ENCODE data around the gene NEDD8. TPM values are rescaled to one million over a fixed set of nuclear protein-coding genes. Genes with fewer than 3 reads are reported as not detected.

NEDD8 gene
- total RNA-seq, 2 donors from 2014 or later = 126 to 150 TPM

DNA sequence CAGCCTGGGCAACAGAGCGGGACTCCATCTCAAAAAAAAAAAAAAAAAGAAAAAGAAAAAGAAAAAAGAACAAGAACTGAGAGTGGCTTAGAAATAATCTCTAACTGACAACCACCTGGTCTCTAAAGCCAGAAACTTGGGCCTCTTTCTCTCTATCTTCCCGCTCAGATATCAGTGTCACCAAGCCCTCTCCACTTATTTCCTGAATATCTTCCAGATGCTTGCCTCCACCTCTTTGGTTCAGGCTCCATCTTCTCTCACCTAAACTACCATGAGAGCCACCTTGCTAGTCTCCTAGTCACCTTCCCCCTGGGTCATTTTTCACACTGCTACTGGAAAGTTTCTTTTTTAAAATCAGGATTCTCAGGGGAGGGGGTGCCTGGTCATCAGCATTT is 35.1 kb downstream of the NEDD8 start:
- Histone ChIP-seq H3K36me3 (no peaks in the 10 kb centered on the region), H3K9me3 (no peaks in the 10 kb centered on the region), H3K9ac (ENCODE audit: low read depth in 2 of 2, low read length in 2 of 2) (no peak overlapping the region), H3K4me1 (peaks cover 4% of the 10 kb centered on the region), H3K4me3 (no peak overlapping the region), H3K27me3 (no peaks in the 10 kb centered on the region), H3K27ac (no peak overlapping the region)
- intact Hi-C loops (cut with DNase I) = no loop called here
- DNase-seq = no peak
- TF ChIP-seq, protein P1, sequence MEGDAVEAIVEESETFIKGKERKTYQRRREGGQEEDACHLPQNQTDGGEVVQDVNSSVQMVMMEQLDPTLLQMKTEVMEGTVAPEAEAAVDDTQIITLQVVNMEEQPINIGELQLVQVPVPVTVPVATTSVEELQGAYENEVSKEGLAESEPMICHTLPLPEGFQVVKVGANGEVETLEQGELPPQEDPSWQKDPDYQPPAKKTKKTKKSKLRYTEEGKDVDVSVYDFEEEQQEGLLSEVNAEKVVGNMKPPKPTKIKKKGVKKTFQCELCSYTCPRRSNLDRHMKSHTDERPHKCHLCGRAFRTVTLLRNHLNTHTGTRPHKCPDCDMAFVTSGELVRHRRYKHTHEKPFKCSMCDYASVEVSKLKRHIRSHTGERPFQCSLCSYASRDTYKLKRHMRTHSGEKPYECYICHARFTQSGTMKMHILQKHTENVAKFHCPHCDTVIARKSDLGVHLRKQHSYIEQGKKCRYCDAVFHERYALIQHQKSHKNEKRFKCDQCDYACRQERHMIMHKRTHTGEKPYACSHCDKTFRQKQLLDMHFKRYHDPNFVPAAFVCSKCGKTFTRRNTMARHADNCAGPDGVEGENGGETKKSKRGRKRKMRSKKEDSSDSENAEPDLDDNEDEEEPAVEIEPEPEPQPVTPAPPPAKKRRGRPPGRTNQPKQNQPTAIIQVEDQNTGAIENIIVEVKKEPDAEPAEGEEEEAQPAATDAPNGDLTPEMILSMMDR (IDR thresholded peaks at IDR 0.05) = no peak

DNA sequence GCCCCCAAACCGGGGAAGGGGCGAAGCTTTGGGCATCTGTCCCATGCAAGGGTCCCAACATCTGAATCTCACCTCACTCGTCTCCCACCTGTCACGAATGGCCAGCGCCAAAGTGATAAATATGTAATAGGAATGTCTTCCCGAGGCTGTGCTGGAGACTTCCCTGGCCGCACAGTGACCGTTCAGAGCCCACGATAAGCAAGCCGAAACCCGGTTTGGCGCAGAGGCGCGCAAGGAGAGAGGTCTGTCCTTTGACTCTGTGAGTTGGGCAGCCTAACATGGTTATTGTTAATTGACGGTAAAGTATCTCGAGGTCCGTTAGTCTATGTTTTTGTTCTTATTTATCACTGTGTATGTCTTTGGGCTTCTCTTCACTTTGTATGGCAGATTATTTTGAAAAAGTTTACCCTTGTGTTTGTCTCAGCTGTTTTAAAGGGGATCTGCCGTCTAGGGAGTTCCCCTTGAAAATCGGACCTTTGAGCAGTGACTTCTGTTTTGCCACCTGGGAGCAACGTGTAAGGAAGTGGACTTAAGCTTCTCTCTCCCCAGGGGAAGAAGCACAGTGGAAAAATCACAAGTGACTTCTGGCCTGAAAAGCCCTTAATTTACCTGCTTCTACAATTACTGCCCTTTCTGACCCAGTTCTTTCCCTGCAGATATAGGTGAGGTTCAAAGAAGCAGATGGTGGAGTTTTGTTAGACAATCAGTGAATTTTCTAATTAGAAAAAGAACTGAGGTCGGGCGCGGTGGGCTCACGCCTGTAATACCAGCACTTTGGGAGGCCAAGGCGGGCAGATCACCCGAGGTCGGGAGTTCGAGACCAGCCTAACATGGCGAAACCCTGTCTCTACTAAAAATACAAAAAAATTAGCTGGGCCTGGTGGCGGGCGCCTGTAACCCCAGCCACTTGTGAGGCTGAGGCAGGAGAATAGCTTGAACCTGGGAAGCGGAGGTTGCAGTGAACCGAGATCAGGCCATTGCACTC is 35.8 kb downstream of the NEDD8 start:
- Histone ChIP-seq H3K9ac (ENCODE audit: low read depth in 2 of 2, low read length in 2 of 2) (peak overlapping the region; percentile 73 to 78), H3K9me3 (no peaks in the 10 kb centered on the region), H3K27me3 (no peaks in the 10 kb centered on the region), H3K27ac (peak overlapping the region; percentile 94), H3K4me1 (peaks cover 4% of the 10 kb centered on the region), H3K36me3 (no peaks in the 10 kb centered on the region), H3K4me3 (peak overlapping the region; percentile 96)
- intact Hi-C loops (cut with DNase I) = no loop called here
- TF ChIP-seq, protein P1 (IDR thresholded peaks at IDR 0.05) = no peak
- DNase-seq = no peak

DNA sequence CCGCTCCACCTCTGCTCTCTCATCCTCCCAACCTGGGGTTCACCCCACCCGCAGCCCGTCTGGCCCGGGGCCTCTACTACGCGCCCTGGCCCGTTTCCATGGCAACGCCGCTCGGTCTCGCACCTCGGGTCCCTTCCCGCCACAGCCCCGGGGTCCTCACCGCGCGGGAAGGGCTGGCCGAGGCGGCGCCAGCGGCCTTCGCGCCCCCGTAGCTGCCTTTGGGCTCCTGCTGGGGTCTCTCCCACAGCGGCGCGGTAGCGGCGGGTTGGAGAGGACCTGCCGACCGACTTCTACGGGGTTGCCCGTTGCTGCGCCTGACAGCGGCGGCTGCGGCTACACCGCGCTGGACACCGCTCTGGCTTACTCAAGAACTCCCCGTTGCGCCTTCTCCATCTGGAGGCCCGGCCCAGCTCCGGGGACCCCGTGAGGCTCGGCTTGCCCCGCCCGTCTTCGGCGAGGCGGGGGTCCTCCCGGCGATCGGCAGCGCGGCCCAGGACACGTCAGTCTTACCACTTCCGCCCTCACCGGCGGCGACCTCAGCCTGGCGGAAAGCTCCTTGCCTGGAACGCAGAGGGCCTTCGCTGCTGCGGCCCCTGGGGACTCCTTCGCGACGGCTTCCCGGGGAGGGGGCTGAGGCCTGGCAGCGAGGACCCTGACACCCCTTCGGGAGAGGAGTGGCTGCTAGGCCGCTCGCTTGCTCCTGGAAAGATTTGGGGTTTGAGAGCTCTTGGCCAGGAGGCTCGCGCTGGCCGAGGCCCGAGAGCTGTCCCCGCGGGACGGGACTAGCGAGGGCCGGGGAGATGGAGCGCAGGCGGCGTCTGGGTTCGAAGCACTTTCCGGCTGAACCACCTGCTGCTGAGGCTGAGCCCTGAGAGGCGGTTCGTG is 36.7 kb downstream of the NEDD8 start, which contains the start of gene TM9SF1:
TSS of gene TM9SF1 (minus strand) at position 256 of the 885 bp plus-strand sequence. CDS start 422 bp downstream, outside the sequence.
- Histone ChIP-seq H3K9ac (ENCODE audit: low read depth in 2 of 2, low read length in 2 of 2) (peak within 1 kb of the TSS; percentile 73 to 78), H3K27ac (peak within 1 kb of the TSS; percentile 94), H3K4me3 (peak within 1 kb of the TSS; percentile 96), H3K4me1 (peaks cover 4% of the 10 kb centered on the region), H3K27me3 (no peaks in the 10 kb centered on the region), H3K36me3 (no peaks in the 10 kb centered on the region), H3K9me3 (no peaks in the 10 kb centered on the region)
- TF ChIP-seq, protein P1 (IDR thresholded peaks at IDR 0.05) = no peak
- peak; percentile 87 for DNase-seq
- intact Hi-C loops (cut with DNase I) = no loop called here

DNA sequence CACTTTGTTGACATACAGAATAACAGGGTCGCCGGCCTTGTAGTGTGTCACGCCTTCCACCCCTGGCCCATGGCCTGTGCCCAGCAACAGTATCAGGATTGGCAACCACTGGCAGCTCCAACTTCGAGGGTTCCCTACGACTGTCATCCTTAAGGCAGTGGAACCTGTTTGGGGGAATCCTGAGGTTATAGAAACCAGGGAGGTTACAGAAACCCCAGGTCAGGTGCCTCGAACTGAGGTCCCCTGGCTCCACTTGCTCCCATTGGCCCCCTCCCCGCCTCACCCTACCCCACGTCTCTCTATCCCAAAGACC is 37.3 kb downstream of the NEDD8 start:
- Histone ChIP-seq H3K36me3 (no peaks in the 10 kb centered on the region), H3K27me3 (no peaks in the 10 kb centered on the region), H3K4me3 (peak overlapping the region; percentile 96), H3K9me3 (no peaks in the 10 kb centered on the region), H3K4me1 (peaks cover 4% of the 10 kb centered on the region), H3K9ac (ENCODE audit: low read depth in 2 of 2, low read length in 2 of 2) (peak overlapping the region; percentile 73 to 78), H3K27ac (peak overlapping the region; percentile 94)
- no peak for DNase-seq
- TF ChIP-seq, protein P1 (IDR thresholded peaks at IDR 0.05) = no peak
- intact Hi-C loops (cut with DNase I) = no loop called here

DNA sequence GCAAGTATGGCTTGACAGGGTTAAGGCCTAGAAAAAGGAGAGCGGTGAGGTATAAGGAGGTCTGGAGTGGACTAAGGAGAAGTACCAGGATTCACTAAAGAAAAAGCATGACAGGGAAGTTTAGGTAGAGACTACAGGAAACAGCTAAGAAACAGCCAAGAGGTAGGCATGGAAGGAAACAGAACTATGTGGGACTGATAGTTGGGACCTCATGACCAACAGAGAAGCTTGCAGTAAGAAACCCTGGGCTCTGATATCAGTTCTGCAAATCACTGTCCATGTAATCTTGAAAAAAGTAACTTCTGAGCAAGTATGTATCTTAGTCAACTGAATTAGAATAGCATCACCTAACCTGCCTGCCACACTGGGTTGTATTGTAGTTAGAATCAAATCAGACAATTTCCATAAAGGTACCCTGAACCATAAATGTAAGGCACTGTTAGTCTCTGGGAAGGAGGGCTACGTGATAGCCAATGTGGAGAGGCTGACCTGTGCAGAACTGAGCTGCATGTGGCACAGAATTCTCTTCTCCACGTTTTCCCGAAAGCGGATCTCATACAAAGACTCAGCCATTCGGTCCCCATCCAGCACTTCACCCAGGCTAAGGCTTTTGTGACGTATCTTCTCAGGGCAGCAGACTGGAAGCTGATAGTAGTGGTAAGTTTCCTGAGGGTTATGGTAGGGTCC is 37.8 kb downstream of the NEDD8 start:
- Histone ChIP-seq H3K4me3 (peak overlapping the region; percentile 96), H3K9ac (ENCODE audit: low read depth in 2 of 2, low read length in 2 of 2) (peak overlapping the region; percentile 73 to 78), H3K4me1 (peaks cover 4% of the 10 kb centered on the region), H3K27me3 (no peaks in the 10 kb centered on the region), H3K36me3 (no peaks in the 10 kb centered on the region), H3K9me3 (no peaks in the 10 kb centered on the region), H3K27ac (peak overlapping the region; percentile 94)
- TF ChIP-seq, protein P1 (IDR thresholded peaks at IDR 0.05) = no peak
- no peak for DNase-seq
- intact Hi-C loops (cut with DNase I) = no loop called here
